CD14-positive monocyte (primary cell): ENCODE results near the gene USP54. TPM values are rescaled to one million over a fixed set of nuclear protein-coding genes. Genes with fewer than 3 reads are reported as not detected.

Experiments
- DNase-seq, 3 donors: peaks; one replicate each; pipeline ENCODE4 v3.0.0-alpha.2; 2011 to 2022
- H2AFZ ChIP-seq: 2 replicates; pipeline ENCODE4 v1.6.0; 2012; ENCODE audit warnings: mild to moderate bottlenecking, low read depth, low read length, inconsistent platforms; ENCODE audit not compliant: insufficient read depth, poor library complexity, severe bottlenecking
- H3K27ac ChIP-seq, 2 donors: 1 replicate in 1 of 2; 2 replicates in 1 of 2; pipeline ENCODE4 v1.5.1; 2012 to 2013; ENCODE audit warnings: low read length in 2 of 2, control low read depth in 1 of 2, inconsistent platforms in 1 of 2, low read depth in 1 of 2, mild to moderate bottlenecking in 1 of 2
- H3K27me3 ChIP-seq, 2 donors: one replicate each; pipeline versions ENCODE4 v1.6.0 to v1.6.1; 2011 to 2013; ENCODE audit warnings: low read length in 2 of 2; ENCODE audit not compliant: control insufficient read depth in 2 of 2, insufficient read depth in 2 of 2
- H3K36me3 ChIP-seq, 2 donors: replicated peaks in 1 of 2; 1 replicate in 1 of 2; 2 replicates in 1 of 2; pipeline versions ENCODE4 v1.5.1 to v1.6.1; 2012 to 2013; ENCODE audit warnings: low read length in 2 of 2, control low read depth in 1 of 2, inconsistent platforms in 1 of 2, mild to moderate bottlenecking in 1 of 2; ENCODE audit not compliant: insufficient read depth in 2 of 2, control insufficient read depth in 1 of 2
- H3K4me1 ChIP-seq, 2 donors: 1 replicate in 1 of 2; 2 replicates in 1 of 2; pipeline versions ENCODE4 v1.5.1 to v1.6.1; 2012 to 2013; ENCODE audit warnings: low read length in 2 of 2, control low read depth in 1 of 2, inconsistent platforms in 1 of 2, mild to moderate bottlenecking in 1 of 2, moderate library complexity in 1 of 2; ENCODE audit not compliant: insufficient read depth in 2 of 2, control insufficient read depth in 1 of 2
- H3K4me2 ChIP-seq: replicated peaks from 2 replicates; pipeline ENCODE3; 2012; ENCODE audit warnings: low read length, moderate library complexity, mild to moderate bottlenecking; ENCODE audit not compliant: poor library complexity, severe bottlenecking; ENCODE audit errors: extremely low read depth
- H3K4me3 ChIP-seq, 3 experiments: fragments of 200-600 bp in 1 of 3; sonication (generic) in 1 of 3; replicated peaks in 1 of 3; 1 replicate in 2 of 3; 2 replicates in 1 of 3; pipeline ENCODE4 v1.5.1; 2011 to 2013; ENCODE audit warnings: low read length in 3 of 3, mild to moderate bottlenecking in 3 of 3, control low read depth in 2 of 3, low read depth in 2 of 3, inconsistent platforms in 1 of 3, moderate library complexity in 1 of 3
- H3K79me2 ChIP-seq: 2 replicates; pipeline ENCODE4 v1.6.0; 2012; ENCODE audit warnings: mild to moderate bottlenecking, control low read depth, inconsistent platforms, low read length, moderate library complexity; ENCODE audit not compliant: insufficient read depth
- H3K9ac ChIP-seq: 2 replicates; pipeline ENCODE4 v1.6.0; 2017; ENCODE audit warnings: low read length, mild to moderate bottlenecking; ENCODE audit not compliant: insufficient read depth, poor library complexity, severe bottlenecking
- H3K9me3 ChIP-seq, 2 donors: replicated peaks in 1 of 2; 1 replicate in 1 of 2; 2 replicates in 1 of 2; pipeline versions ENCODE4 v1.5.1 to v1.6.1; 2012 to 2013; ENCODE audit warnings: low read length in 2 of 2, control low read depth in 1 of 2; ENCODE audit not compliant: control insufficient read depth in 1 of 2, insufficient read depth in 1 of 2
- H4K20me1 ChIP-seq: 2 replicates; pipeline ENCODE4 v1.6.0; 2012; ENCODE audit warnings: mild to moderate bottlenecking, low read length, control low read depth, moderate library complexity; ENCODE audit not compliant: insufficient read depth
- H3K27ac Mint-ChIP-seq, 7 donors: one replicate each; pipeline ENCODE4 v1.8.0; 2020; ENCODE audit warnings: mild to moderate bottlenecking in 7 of 7, mixed read lengths in 7 of 7, moderate library complexity in 6 of 7, inconsistent platforms in 2 of 7
- H3K27me3 Mint-ChIP-seq, 3 donors: one replicate each; pipeline ENCODE4 v1.8.0; 2021 to 2022; ENCODE audit warnings: low read depth in 3 of 3, mild to moderate bottlenecking in 3 of 3, mixed read lengths in 3 of 3, moderate library complexity in 3 of 3, inconsistent platforms in 1 of 3
- H3K36me3 Mint-ChIP-seq, 2 donors: one replicate each; pipeline ENCODE4 v1.8.0; 2020; ENCODE audit warnings: mixed read lengths in 2 of 2, inconsistent platforms in 1 of 2, mild to moderate bottlenecking in 1 of 2
- H3K4me1 Mint-ChIP-seq: one replicate; pipeline ENCODE4 v1.8.0; 2020; ENCODE audit warnings: mild to moderate bottlenecking, mixed read lengths
- H3K4me3 Mint-ChIP-seq, 2 donors: one replicate each; pipeline ENCODE4 v1.8.0; 2020; ENCODE audit warnings: mild to moderate bottlenecking in 2 of 2, mixed read lengths in 2 of 2, moderate library complexity in 1 of 2
- H3K9me3 Mint-ChIP-seq, 7 donors: one replicate each; pipeline ENCODE4 v1.8.0; 2020 to 2022; ENCODE audit warnings: mixed read lengths in 7 of 7, mild to moderate bottlenecking in 6 of 7, moderate library complexity in 6 of 7, inconsistent platforms in 2 of 7
- WGBS: methylation state at CpG from one replicate; pipeline ENCODE4 v1.1.5; 2013; ENCODE audit warnings: missing lambda C conversion rate; ENCODE audit not compliant: insufficient coverage; 5-methylcytosine and 5-hydroxymethylcytosine counted together
- intact Hi-C, 2 donors: fragments of 100-400 bp; cut with micrococcal nuclease; formaldehyde crosslinking; loops; one replicate each; pipeline versions ENCODE4 v1.15.0 to v1.15.1; 2023
- polyA plus RNA-seq, 3 donors: library from polyadenylated mRNA; depleted of rRNA in 1 of 3; unstranded in 2 of 3; stranded (reverse) in 1 of 3; fragments of 300-500 nt in 2 of 3; fragments of >200 nt in 1 of 3; fragmentation: Illumina TruSeq in 2 of 3; gene quantifications; 1 replicate in 2 of 3; 2 replicates in 1 of 3; pipeline ENCODE4 v1.2.3, GENCODE V29; 2012 to 2021
- TF ChIP-seq, protein P1 (sequence below): fragments of 200-600 bp; IDR thresholded peaks from one replicate; pipeline ENCODE4 v1.8.0; 2022; ENCODE audit warnings: antibody characterized with exemption, mild to moderate bottlenecking

The USP54 gene
- polyA plus RNA-seq, 3 donors = 0.28 to 2.4 (median 0.55) TPM

DNA sequence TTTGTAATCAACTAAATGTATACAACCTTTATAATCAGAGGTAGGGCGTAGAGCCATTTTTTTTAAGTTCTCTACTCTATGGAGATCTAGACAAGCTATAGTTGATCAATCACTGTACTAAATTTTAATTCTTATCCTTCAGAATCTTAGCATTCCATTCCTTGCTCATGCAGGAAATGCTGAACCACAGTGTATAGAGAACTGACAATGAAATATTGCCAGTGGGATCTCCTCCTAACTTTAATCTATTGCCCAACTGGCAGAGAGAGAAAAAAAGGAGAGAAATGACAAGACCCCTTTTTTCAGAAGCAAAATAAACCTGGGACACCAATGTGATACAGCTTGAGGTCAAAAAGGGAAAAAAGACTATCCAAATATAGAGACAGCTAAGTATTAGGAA, 68.9 kb downstream of the USP54 start:
- Histone ChIP-seq H3K4me2 (no peak overlapping the region), H3K36me3 (no peaks in the 10 kb centered on the region), H3K79me2 (no peaks in the 10 kb centered on the region), H3K27ac (no peak overlapping the region), H3K27me3 (no peaks in the 10 kb centered on the region), H2AFZ (no peak overlapping the region), H3K9me3 (no peaks in the 10 kb centered on the region), H3K4me1 (no peaks in the 10 kb centered on the region), H4K20me1 (no peaks in the 10 kb centered on the region), H3K9ac (no peak overlapping the region), H3K4me3 (no peak overlapping the region)
- H3K27ac Mint-ChIP-seq = no peak overlapping the region
- no peak for DNase-seq
- H3K36me3 Mint-ChIP-seq = peaks cover 5 to 8% of the 10 kb centered on the region in 2 donors
- intact Hi-C loops = no loop called here
- no CpG with 5 or more reads among the region's 1 CpG for WGBS
- H3K4me3 Mint-ChIP-seq = no peak overlapping the region
- no peaks in the 10 kb centered on the region for H3K9me3 Mint-ChIP-seq
- H3K27me3 Mint-ChIP-seq = no peaks in the 10 kb centered on the region
- H3K4me1 Mint-ChIP-seq = peaks cover 3% of the 10 kb centered on the region
- TF ChIP-seq, protein P1, sequence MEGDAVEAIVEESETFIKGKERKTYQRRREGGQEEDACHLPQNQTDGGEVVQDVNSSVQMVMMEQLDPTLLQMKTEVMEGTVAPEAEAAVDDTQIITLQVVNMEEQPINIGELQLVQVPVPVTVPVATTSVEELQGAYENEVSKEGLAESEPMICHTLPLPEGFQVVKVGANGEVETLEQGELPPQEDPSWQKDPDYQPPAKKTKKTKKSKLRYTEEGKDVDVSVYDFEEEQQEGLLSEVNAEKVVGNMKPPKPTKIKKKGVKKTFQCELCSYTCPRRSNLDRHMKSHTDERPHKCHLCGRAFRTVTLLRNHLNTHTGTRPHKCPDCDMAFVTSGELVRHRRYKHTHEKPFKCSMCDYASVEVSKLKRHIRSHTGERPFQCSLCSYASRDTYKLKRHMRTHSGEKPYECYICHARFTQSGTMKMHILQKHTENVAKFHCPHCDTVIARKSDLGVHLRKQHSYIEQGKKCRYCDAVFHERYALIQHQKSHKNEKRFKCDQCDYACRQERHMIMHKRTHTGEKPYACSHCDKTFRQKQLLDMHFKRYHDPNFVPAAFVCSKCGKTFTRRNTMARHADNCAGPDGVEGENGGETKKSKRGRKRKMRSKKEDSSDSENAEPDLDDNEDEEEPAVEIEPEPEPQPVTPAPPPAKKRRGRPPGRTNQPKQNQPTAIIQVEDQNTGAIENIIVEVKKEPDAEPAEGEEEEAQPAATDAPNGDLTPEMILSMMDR = no peak

DNA sequence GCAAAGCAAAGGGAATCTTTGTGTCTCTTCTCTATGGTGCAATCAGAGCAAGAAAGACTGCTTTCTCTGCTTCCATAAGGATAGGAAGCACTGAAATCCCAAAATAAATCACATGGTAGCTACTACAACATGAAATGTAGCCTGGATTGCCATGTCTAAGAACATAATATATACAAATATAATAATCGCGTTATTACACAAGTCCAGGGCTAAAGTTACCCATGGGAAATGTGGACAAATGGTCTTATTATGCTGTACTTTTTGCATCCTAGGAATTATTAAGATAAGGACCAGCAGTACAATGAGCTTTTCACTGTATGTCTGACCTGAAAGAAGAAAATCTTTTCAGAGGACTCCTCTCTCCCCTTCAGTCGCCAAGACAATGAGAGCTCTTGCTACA, 71.8 kb downstream of the USP54 start:
- Histone ChIP-seq H3K27ac (no peak overlapping the region), H3K9me3 (no peaks in the 10 kb centered on the region), H2AFZ (no peak overlapping the region), H3K4me1 (no peaks in the 10 kb centered on the region), H4K20me1 (no peaks in the 10 kb centered on the region), H3K9ac (no peak overlapping the region), H3K36me3 (no peaks in the 10 kb centered on the region), H3K4me2 (no peak overlapping the region), H3K79me2 (no peaks in the 10 kb centered on the region), H3K27me3 (no peaks in the 10 kb centered on the region), H3K4me3 (no peak overlapping the region)
- Mint-ChIP-seq H3K27me3 (no peaks in the 10 kb centered on the region), H3K27ac (no peak overlapping the region), H3K9me3 (no peaks in the 10 kb centered on the region), H3K4me3 (no peak overlapping the region), H3K36me3 (peaks cover 0 to 8% of the 10 kb centered on the region in 2 donors), H3K4me1 (peaks cover 4% of the 10 kb centered on the region)
- no CpG with 5 or more reads among the region's 3 CpGs for WGBS
- TF ChIP-seq, protein P1 = no peak
- intact Hi-C loops = no loop called here
- DNase-seq = no peak
